Astrocyte of the cerebellum (primary cell): Measurements from ENCODE around the gene CHRM4.

Experiments used
- DNase-seq: peaks from one replicate; pipeline ENCODE4 v3.0.0-alpha.2; 2011; ENCODE audit warnings: low read depth
- H3K4me3 ChIP-seq: 2 replicates; pipeline ENCODE4 v1.5.1; 2011; ENCODE audit warnings: mild to moderate bottlenecking, low read depth, low read length, moderate library complexity
- CTCF ChIP-seq: IDR thresholded peaks from 2 replicates; pipeline ENCODE4 v1.5.1; 2012; ENCODE audit warnings: low read length, low read depth, moderate library complexity, mild to moderate bottlenecking; ENCODE audit errors: missing control alignments
- in situ Hi-C: cut with HindIII; loops from 2 replicates; pipeline ENCODE4 v1.10.0; 2017; ENCODE audit warnings: low sequenced_read_pairs

Gene CHRM4

GRCh38 chr11:46393231-46393616 is 1.6 kb upstream of the CHRM4 start:
- DNase-seq = no peak
- TF ChIP-seq CTCF = no peak
- H3K4me3 ChIP-seq = no peak overlapping the region
- in situ Hi-C loops = no loop called here

DNA sequence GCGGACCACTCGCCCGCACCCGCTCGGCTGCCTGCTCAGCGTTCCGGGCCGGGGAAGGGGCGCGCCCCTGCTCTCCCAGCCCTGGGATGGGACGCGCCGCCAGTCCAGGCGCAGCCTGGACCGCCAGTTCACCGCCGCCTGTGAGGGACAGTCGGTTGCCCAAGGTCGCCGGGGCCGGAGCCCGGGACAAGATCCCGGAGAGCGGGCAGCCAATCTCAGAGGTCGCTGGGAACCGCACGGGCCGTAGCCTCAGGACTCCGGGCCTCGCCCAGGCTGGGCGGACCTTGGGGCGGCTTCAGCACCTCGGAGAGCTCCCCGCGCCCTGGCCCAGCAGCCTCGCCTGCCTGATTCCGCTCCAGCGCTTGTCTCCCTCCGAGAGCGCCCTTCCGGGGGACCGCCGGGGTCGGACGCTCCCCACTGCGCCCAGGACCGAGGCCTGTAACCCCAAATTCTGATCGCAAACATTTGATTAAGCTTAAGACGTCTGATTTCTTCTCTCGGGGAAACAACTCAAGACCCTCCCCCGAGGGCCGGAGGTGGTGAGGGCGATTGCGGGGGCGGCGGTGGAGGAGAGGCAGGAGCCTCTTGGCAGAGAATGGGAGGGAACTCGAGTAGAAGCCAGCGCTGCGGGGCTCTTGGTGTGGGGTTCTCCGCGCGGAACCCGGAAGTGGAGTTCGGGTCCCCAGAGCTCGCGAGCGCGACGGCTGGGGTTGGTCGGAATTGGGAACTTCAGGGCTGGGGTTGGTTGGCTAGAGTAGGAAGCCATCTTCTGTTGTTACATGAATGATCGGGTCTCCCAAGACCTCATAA is 1.1 kb upstream of the CHRM4 start:
- DNase-seq = peak; percentile 39
- TF ChIP-seq CTCF = no peak
- in situ Hi-C loops = no loop called here
- H3K4me3 ChIP-seq = peak overlapping the region; percentile 36

- TF ChIP-seq CTCF = no peak
- peak overlapping the region; percentile 22 for H3K4me3 ChIP-seq
- DNase-seq = no peak
- in situ Hi-C loops = no loop called here
Measured at GRCh38 chr11:46391186-46391577, 394 bp downstream of the CHRM4 start.

- DNase-seq = no peak
- TF ChIP-seq CTCF = no peak
- H3K4me3 ChIP-seq = no peak overlapping the region
- in situ Hi-C loops = no loop called here
Measured at GRCh38 chr11:46390331-46391171, 1.0 kb downstream of the CHRM4 start.

DNA sequence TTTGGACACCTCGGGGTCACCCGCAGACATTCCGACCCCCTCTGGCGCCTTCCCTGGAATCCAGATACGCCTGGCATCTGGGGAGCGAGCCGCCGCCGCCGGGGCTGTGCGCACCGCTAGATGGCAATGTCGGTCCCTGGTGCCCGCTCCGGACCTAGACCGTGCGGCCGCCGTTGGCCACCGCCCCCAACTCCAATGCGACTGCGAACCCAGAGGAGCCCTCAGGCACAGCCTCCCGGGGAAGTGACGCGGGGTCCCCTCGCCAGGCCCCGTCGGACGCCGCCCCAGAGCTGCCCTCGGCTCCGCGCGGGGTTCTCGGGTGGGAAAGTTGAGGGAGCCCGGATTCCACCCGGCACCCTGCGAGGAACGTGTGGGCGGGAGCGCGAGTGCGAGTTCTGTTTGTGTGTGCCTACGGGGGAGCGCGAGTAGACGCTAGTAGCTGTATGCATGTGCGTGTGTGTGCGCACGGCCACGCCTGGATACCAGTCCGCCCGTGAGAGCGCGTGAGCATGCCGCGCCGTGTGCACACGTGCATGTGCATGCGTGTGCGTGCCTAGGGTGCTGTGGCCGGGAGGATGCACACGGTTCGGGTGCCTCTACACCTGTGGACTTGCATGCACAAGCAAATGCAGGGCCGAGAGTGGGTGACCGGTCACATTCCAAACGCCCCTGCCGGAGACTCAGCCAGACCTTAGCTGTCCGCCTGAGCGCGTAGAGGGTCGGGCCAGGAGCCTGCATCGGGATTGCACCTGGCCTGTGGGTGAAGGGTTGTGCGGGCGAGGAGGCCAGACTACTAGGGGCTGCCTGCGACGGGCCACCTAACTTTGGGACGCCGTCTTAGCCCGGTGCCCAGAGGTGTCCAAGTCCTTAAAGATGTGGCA is 1.9 kb downstream of the CHRM4 start:
- H3K4me3 ChIP-seq = peak overlapping the region; percentile 43
- DNase-seq = no peak
- TF ChIP-seq CTCF = peak; percentile 74
- in situ Hi-C loops = no loop called here

DNA sequence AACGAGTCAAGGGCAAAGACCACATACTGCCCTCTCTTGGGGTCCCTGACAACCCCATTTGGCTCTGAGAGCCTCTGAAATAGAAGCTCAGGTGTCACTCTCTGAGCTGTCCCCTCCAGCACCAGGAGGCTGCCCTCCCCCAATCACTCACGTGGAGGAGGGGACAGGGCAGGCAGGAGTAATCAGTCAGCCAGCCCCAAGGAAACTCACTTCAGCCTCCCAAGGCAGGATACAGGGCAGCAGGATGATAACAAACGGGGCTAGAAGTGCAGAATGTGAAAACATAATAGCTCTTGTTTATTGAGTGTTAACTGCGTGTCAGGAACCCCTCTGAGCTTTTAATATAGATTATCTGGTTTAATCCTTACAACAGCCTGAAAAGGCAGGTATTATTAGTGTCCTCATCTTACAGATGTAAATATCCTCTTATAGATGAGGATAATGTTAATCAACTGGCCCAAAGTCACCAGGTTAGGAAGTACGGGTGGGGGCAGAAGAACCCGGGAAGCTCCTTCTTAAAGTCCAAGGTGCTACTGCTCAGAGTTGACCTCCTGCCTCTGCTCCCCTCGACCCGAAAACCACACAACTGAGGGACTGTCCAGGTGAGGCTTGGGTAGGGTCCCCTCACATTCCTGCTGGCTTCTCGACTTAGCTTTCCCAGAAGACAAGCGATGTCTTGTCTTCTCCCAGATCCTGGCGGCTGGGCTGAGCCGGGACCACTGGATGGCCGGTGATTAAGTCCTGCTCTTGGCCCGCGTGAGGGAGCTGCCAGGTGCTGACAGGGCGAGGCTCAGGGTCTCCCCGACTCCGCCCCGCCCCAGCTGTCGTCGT is 2.7 kb downstream of the CHRM4 start:
- in situ Hi-C loops = no loop called here
- DNase-seq = no peak
- H3K4me3 ChIP-seq = peak overlapping the region; percentile 43
- no peak for TF ChIP-seq CTCF
